ENCODE results near the gene SYNJ2. TPM values are rescaled to one million over a fixed set of nuclear protein-coding genes. Genes with fewer than 3 reads are reported as not detected.

Gene SYNJ2
- total RNA-seq, 1 donor from 2014 or later, result 24.0 TPM

GRCh38 chr6:158021376-158021775, 39.7 kb downstream of the SYNJ2 start:
- DNase-seq (ENCODE audit: low spot score), result no peak
- intact Hi-C loops (cut with DNase I), result no loop called here

GRCh38 chr6:158021814-158022748, 40.4 kb downstream of the SYNJ2 start:
- intact Hi-C loops (cut with DNase I), result no loop called here

DNA sequence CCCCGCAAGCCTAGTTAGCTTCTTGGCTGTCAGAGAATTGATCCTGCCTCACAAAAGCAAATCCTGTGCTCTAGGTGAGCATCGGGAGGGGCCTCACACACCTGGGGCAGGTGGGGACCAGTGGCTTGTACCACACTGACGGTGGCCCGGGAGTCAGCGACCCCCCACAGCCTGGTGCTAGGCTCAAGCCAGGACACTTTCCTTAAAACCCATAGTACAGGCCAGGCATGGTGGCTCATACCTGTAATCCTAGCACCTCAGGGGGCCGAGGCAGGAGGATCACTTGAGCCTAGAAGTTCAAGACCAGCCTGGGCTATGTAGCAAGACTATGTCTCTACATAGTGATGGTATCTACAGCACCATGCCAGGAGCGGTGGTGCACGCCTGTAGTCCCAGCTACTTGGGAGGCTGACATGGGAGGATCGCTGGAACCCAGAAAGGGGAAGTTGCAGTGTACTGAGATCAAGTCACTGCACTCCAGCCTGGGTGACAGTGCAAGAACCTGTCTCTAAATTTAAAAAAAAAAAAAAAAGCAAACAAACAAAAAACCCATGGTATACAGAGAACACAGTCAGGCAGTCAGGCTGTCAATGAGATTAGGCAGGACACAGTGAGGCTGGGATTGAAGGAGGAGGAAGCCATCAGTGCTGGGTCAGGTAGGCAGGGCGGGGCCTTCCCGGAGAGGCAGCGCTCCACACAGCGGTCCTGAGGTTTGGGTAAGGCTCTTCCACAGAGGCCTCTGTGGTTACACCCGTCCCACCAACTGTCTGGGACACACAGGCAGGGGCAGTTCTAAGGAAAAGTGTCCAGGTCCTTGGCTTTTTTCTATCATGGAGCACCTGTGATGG, 41.3 kb downstream of the SYNJ2 start:
- no peak for DNase-seq (ENCODE audit: low spot score)
- intact Hi-C loops (cut with DNase I), result no loop called here

More at GRCh38 chr6:158021814-158022748, 40.4 kb downstream of the SYNJ2 start:
- no peak for DNase-seq (ENCODE audit: low spot score)

GRCh38 chr6:158023597-158023939, 41.9 kb downstream of the SYNJ2 start:
- intact Hi-C loops (cut with DNase I), result no loop called here

DNA sequence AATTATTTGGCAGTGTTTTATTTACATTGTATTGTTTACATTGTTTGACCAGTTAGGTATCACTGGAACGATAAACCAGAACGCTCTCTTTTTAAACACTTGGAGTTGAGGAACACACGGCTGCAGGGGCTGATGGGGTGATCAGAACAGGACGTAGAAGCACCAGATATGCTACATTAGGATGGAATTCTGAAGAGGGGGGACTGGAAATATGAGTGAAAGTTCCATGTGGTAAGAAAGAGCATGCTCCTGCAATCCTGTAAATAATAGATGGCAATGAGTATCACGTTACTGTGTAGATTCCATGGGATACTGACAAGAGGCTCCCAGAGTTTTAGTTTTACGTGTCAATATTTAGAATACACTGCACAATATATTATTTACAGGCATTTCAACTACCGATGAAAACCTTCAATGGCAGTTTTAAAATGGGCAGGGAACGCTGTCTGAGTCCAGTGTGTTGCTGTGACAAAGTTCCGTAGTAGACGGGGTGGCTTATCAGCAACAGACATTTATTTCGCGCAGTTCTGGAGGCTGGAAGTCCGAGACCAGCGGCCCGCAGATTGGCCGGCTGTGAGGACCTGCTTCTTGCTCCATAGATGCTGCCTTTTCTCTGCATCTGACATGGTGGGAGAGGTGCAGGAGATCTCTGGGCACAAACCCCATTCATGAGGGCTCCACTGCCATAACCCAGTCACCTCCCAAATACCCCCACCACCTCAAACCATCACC, 43.1 kb downstream of the SYNJ2 start:
- DNase-seq (ENCODE audit: low spot score), result no peak
- intact Hi-C loops (cut with DNase I), result loop anchor here (5.0 kb wide), 1 partner anchor 42 kb away; the partner anchor contains the start of gene SYNJ2

More at GRCh38 chr6:158023597-158023939, 41.9 kb downstream of the SYNJ2 start:
- no peak for DNase-seq (ENCODE audit: low spot score)

- intact Hi-C loops (cut with DNase I), result loop anchor here (5.0 kb wide), 1 partner anchor 44 kb away; the partner anchor contains the start of gene SYNJ2
- DNase-seq (ENCODE audit: low spot score), result peak; percentile 91
Measured at GRCh38 chr6:158026054-158026900, 44.6 kb downstream of the SYNJ2 start.

DNA sequence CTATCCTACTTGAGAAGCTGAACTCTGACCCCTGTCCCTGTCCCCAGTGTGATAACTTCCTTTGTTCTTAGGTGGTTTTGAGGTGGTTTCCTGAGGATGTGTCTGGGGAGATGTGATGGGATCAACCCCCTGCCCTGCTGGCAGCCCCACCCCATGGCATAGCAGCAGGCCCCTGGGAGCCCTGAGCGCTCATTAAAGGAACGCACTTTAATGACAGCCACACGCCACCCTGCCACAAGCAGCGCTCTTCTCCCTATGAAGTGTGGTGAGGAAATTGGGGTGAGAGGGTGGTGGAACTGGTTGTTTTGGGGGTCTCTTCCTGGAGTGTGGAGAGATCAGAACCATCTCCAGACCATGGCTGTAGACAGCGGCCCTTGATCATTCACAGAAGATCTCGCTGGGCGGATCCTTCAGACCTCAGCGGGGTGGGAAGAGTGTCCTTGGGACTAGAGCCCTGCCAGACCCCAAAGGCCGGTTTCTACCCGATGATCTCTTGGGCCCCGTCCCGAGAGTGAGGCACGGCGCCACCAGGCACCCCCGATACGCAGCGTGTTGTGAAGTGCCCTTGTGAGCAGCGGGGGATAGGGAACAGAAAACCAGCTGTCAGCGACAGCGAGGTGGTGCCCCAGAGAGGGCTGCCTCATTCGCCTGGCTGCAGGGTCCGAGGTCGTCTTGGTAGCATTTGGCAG, 45.4 kb downstream of the SYNJ2 start:
- DNase-seq (ENCODE audit: low spot score), result no peak
- intact Hi-C loops (cut with DNase I), result loop anchor here (5.0 kb wide), 1 partner anchor 45 kb away; the partner anchor contains the start of gene SYNJ2

- DNase-seq (ENCODE audit: low spot score), result no peak
- intact Hi-C loops (cut with DNase I), result loop anchor here (5.0 kb wide), 1 partner anchor 45 kb away; the partner anchor contains the start of gene SYNJ2
Measured at GRCh38 chr6:158027590-158028285, 46.1 kb downstream of the SYNJ2 start.

GRCh38 chr6:158028421-158028820, 46.8 kb downstream of the SYNJ2 start:
- DNase-seq (ENCODE audit: low spot score), result no peak
- intact Hi-C loops (cut with DNase I), result loop anchor here (5.0 kb wide), 1 partner anchor 46 kb away; the partner anchor contains the start of gene SYNJ2

DNA sequence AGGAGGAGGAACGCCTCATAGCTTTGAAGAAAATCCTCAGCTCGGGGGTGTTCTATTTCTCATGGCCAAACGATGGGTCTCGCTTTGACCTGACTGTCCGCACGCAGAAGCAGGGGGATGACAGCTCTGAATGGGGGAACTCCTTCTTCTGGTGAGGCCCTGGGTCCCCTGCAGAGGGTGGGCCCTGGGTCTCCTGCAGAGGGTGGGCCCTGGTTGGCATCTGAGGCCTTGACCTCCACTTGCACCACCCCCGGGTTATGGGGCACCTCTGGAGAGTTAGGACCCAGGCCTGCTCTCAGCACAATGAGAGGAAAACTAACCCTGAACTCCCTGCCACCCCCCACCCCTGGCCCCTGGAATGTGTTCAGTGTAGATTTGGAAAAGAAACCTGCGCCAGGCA, 47.2 kb downstream of the SYNJ2 start:
- no peak for DNase-seq (ENCODE audit: low spot score)
- intact Hi-C loops (cut with DNase I), result loop anchor here (5.0 kb wide), 1 partner anchor 47 kb away; the partner anchor contains the start of gene SYNJ2

GRCh38 chr6:158029668-158030230, 48.1 kb downstream of the SYNJ2 start:
- intact Hi-C loops (cut with DNase I), result loop anchor here (5.0 kb wide), 1 partner anchor 47 kb away; the partner anchor contains the start of gene SYNJ2
- DNase-seq (ENCODE audit: low spot score), result no peak

- intact Hi-C loops (cut with DNase I), result no loop called here
Measured at GRCh38 chr6:158030380-158031300, 49.0 kb downstream of the SYNJ2 start.

GRCh38 chr6:158031381-158032353, 50.0 kb downstream of the SYNJ2 start:
- intact Hi-C loops (cut with DNase I), result no loop called here
- DNase-seq (ENCODE audit: low spot score), result peak; percentile 80

More at GRCh38 chr6:158030380-158031300, 49.0 kb downstream of the SYNJ2 start:
- peak; percentile 68 for DNase-seq (ENCODE audit: low spot score)

GRCh38 chr6:158032354-158032733, 50.7 kb downstream of the SYNJ2 start:
- intact Hi-C loops (cut with DNase I), result no loop called here
- DNase-seq (ENCODE audit: low spot score), result peak; percentile 56
